SK-N-SH treated with all-trans-retinoic acid at 6 μM for 48 hours (cell line): ENCODE measurements around the gene CACNA1A.

Experiments used
- ATAC-seq: fragments of 200-7000 bp; cut with Tn5 transposase; 3 replicates; pipeline ENCODE4 v1.9.1; 2020; ENCODE audit warnings: mild to moderate bottlenecking, moderate library complexity
- ARNTL ChIP-seq: fragments of 450-650 bp; formaldehyde crosslinking; IDR thresholded peaks from 2 replicates; pipeline ENCODE4 v1.5.0; 2020; ENCODE audit warnings: low read depth, mild to moderate bottlenecking, moderate library complexity, borderline replicate concordance
- BACH2 ChIP-seq: fragments of 250-450 bp; sonication (Bioruptor Pico); IDR thresholded peaks from 2 replicates; pipeline ENCODE4 v1.9.0; 2021; ENCODE audit warnings: mild to moderate bottlenecking, borderline replicate concordance
- CSDC2 ChIP-seq: fragments of 250-450 bp; sonication (Bioruptor Pico); IDR thresholded peaks from 2 replicates; pipeline ENCODE4 v1.5.0; 2020; ENCODE audit warnings: mild to moderate bottlenecking, moderate library complexity
- ESRRG ChIP-seq: fragments of 250-450 bp; sonication (Bioruptor Pico); IDR thresholded peaks from 2 replicates; pipeline ENCODE4 v1.6.1; 2021; ENCODE audit warnings: mild to moderate bottlenecking
- GLIS3 ChIP-seq: fragments of 250-450 bp; sonication (Bioruptor Pico); IDR thresholded peaks from 2 replicates; pipeline ENCODE4 v1.5.0; 2020; ENCODE audit warnings: mild to moderate bottlenecking, moderate library complexity
- ISL1 ChIP-seq: fragments of 250-450 bp; sonication (Bioruptor Pico); IDR thresholded peaks from 2 replicates; pipeline ENCODE4 v2.1.2; 2022; ENCODE audit warnings: mild to moderate bottlenecking, moderate library complexity
- PATZ1 ChIP-seq: fragments of 250-450 bp; sonication (Bioruptor Pico); IDR thresholded peaks from 2 replicates; pipeline ENCODE4 v1.8.0; 2020; ENCODE audit warnings: mild to moderate bottlenecking, moderate library complexity, borderline replicate concordance
- RARB ChIP-seq: fragments of 250-450 bp; sonication (Bioruptor Pico); IDR thresholded peaks from 2 replicates; pipeline ENCODE4 v1.8.0; 2021; ENCODE audit warnings: mild to moderate bottlenecking, moderate library complexity
- SNAI2 ChIP-seq: fragments of 250-450 bp; sonication (Bioruptor Pico); IDR thresholded peaks from 2 replicates; pipeline ENCODE4 v1.5.0; 2020; ENCODE audit warnings: mild to moderate bottlenecking, moderate library complexity
- TCF4 ChIP-seq: fragments of 250-450 bp; sonication (Bioruptor Pico); IDR thresholded peaks from 2 replicates; pipeline ENCODE4 v1.8.0; 2021; ENCODE audit warnings: mild to moderate bottlenecking, moderate library complexity, borderline replicate concordance
- TOX ChIP-seq: fragments of 250-450 bp; sonication (Bioruptor Pico); IDR thresholded peaks from 2 replicates; pipeline ENCODE4 v1.8.0; 2021; ENCODE audit warnings: mild to moderate bottlenecking, moderate library complexity, borderline replicate concordance
- TSHZ2 ChIP-seq: fragments of 250-450 bp; sonication (Bioruptor Pico); IDR thresholded peaks from 2 replicates; pipeline ENCODE4 v1.5.0; 2020; ENCODE audit warnings: mild to moderate bottlenecking, moderate library complexity
- ZC3H10 ChIP-seq: fragments of 250-450 bp; sonication (Bioruptor Pico); IDR thresholded peaks from 2 replicates; pipeline ENCODE4 v1.5.1; 2021; ENCODE audit warnings: mild to moderate bottlenecking, moderate library complexity
- ZFP3 ChIP-seq: fragments of 250-450 bp; sonication (Bioruptor Pico); IDR thresholded peaks from 2 replicates; pipeline ENCODE4 v1.5.0; 2020; ENCODE audit warnings: mild to moderate bottlenecking, moderate library complexity
- ZNF565 ChIP-seq: fragments of 450-650 bp; formaldehyde crosslinking; conservative IDR thresholded peaks from 2 replicates; pipeline ENCODE4 v1.5.0; 2020; ENCODE audit warnings: low read depth, mild to moderate bottlenecking, moderate library complexity
- ZNF70 ChIP-seq: fragments of 450-650 bp; formaldehyde crosslinking; IDR thresholded peaks from 2 replicates; pipeline ENCODE4 v1.5.0; 2020; ENCODE audit warnings: mild to moderate bottlenecking, moderate library complexity
- ZNF8 ChIP-seq: fragments of 450-650 bp; formaldehyde crosslinking; IDR thresholded peaks from 2 replicates; pipeline ENCODE4 v1.5.0; 2020; ENCODE audit warnings: mild to moderate bottlenecking, moderate library complexity
- TF ChIP-seq, protein P1 (sequence below): fragments of 250-450 bp; sonication (Bioruptor Pico); IDR thresholded peaks from 2 replicates; pipeline ENCODE4 v1.5.1; 2021; ENCODE audit warnings: mild to moderate bottlenecking, moderate library complexity
- TF ChIP-seq, protein P2 (sequence below): fragments of 250-450 bp; sonication (Bioruptor Pico); IDR thresholded peaks from 2 replicates; pipeline ENCODE4 v1.8.0; 2021; ENCODE audit warnings: low read depth, mild to moderate bottlenecking, moderate library complexity, borderline replicate concordance
- TF ChIP-seq, protein P3 (sequence below): fragments of 250-450 bp; sonication (Bioruptor Pico); IDR thresholded peaks from 2 replicates; pipeline ENCODE4 v1.5.1; 2020; ENCODE audit warnings: low read depth, mild to moderate bottlenecking, moderate library complexity

Gene CACNA1A

GRCh38 chr19:13398182-13398581 lies 108.1 kb downstream of the CACNA1A start (continued):
- TF ChIP-seq, protein P1, sequence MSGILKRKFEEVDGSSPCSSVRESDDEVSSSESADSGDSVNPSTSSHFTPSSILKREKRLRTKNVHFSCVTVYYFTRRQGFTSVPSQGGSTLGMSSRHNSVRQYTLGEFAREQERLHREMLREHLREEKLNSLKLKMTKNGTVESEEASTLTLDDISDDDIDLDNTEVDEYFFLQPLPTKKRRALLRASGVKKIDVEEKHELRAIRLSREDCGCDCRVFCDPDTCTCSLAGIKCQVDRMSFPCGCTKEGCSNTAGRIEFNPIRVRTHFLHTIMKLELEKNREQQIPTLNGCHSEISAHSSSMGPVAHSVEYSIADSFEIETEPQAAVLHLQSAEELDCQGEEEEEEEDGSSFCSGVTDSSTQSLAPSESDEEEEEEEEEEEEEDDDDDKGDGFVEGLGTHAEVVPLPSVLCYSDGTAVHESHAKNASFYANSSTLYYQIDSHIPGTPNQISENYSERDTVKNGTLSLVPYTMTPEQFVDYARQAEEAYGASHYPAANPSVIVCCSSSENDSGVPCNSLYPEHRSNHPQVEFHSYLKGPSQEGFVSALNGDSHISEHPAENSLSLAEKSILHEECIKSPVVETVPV (CRISPR knock-in tag) = no peak
- TF ChIP-seq, all 23 proteins: peak for 0

DNA sequence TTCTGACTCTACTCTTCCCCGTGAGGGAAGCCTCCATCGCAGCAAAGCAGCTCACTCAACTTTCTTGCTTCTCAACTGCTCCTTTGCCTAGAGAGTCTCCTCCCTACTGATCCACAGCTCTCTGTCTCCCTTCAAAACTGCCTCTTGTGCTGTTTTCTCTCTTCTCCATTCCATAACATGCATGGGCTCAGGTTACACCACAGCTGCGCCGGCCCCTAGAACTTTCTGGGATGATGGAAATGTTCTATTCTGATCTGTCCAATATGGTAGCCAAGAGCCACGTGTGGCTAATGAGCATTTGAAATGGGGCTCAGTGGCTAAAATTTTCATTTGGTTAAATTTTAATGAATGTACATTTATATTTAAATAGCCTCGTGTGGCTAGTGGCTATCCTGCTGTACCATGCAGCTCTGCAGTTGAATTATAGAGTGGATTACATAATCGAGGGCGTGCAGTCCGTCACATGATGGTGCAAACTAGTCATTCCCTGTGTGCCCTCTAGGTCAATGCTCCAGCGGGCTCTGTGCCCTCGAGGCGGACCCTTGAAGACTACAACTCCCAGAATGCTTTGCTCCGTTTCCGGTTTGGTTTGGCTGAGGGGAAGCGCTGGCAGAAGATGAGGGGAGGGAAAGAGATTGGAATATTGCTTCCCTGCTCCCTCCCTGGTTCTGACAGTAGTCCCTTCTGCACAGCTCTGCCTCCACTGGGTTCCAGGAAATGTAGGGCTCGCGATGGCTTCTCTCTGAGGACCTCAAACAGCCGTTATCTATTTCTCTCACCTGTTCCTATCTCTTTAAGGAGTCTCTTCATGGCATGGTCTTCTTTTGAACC lies 109.8 kb downstream of the CACNA1A start:
- no peak for TF ChIP-seq CSDC2 (CRISPR knock-in tag)
- TF ChIP-seq, protein P2, sequence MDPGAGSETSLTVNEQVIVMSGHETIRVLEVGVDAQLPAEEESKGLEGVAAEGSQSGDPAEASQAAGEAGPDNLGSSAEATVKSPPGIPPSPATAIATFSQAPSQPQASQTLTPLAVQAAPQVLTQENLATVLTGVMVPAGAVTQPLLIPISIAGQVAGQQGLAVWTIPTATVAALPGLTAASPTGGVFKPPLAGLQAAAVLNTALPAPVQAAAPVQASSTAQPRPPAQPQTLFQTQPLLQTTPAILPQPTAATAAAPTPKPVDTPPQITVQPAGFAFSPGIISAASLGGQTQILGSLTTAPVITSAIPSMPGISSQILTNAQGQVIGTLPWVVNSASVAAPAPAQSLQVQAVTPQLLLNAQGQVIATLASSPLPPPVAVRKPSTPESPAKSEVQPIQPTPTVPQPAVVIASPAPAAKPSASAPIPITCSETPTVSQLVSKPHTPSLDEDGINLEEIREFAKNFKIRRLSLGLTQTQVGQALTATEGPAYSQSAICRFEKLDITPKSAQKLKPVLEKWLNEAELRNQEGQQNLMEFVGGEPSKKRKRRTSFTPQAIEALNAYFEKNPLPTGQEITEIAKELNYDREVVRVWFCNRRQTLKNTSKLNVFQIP (CRISPR knock-in tag) = no peak
- no peak for TF ChIP-seq ARNTL (CRISPR knock-in tag)
- TF ChIP-seq, protein P3, sequence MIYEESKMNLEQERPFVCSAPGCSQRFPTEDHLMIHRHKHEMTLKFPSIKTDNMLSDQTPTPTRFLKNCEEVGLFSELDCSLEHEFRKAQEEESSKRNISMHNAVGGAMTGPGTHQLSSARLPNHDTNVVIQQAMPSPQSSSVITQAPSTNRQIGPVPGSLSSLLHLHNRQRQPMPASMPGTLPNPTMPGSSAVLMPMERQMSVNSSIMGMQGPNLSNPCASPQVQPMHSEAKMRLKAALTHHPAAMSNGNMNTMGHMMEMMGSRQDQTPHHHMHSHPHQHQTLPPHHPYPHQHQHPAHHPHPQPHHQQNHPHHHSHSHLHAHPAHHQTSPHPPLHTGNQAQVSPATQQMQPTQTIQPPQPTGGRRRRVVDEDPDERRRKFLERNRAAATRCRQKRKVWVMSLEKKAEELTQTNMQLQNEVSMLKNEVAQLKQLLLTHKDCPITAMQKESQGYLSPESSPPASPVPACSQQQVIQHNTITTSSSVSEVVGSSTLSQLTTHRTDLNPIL (CRISPR knock-in tag) = no peak
- no peak for TF ChIP-seq ZC3H10 (CRISPR knock-in tag)
- TF ChIP-seq, protein P1 (CRISPR knock-in tag) = no peak
- TF ChIP-seq GLIS3 (CRISPR knock-in tag) = no peak
- TF ChIP-seq BACH2 (CRISPR knock-in tag) = no peak
- no peak for TF ChIP-seq RARB (CRISPR knock-in tag)
- TF ChIP-seq SNAI2 (CRISPR knock-in tag) = no peak
- TF ChIP-seq ISL1 (CRISPR knock-in tag) = no peak
- no peak for TF ChIP-seq TOX (CRISPR knock-in tag)
- no peak for TF ChIP-seq ZNF8
- TF ChIP-seq TSHZ2 (CRISPR knock-in tag) = no peak
- no peak for TF ChIP-seq ZNF565
- TF ChIP-seq ESRRG (CRISPR knock-in tag) = no peak
- no peak for TF ChIP-seq ZFP3
- no peak for TF ChIP-seq TCF4 (CRISPR knock-in tag)
- peak; percentile 54 for ATAC-seq

DNA sequence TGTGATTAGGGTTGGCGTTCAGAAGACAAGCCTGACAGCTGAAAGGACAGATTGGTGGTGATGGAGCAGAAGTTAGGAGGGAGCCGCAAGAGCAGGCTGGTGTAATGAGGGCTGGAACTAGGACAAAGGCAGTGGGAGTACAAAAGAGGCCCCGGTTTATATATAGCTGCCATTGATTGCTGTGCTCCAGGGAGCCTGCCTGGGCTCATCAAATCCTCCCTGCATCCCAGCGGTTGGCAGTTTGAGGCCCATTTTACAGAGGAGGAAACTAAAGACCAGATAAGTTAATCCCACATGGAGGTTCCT lies 123.7 kb downstream of the CACNA1A start:
- no peak for ATAC-seq
- TF ChIP-seq RARB (CRISPR knock-in tag) (no peak), ZNF70 (no peak), ZC3H10 (CRISPR knock-in tag) (no peak), ARNTL (CRISPR knock-in tag) (no peak), PATZ1 (CRISPR knock-in tag) (no peak), BACH2 (CRISPR knock-in tag) (no peak), GLIS3 (CRISPR knock-in tag) (no peak)
- TF ChIP-seq, all 23 proteins: peak for 0
